Islet of Langerhans (tissue), 1 donor: Measurements from ENCODE around the gene RELB.

Experiments
- FAIRE-seq: peaks from one replicate; lab custom pipeline; 2011; peaks lifted over from hg19 to GRCh38; lab: Jason Lieb, UNC

Gene RELB

GRCh38 chr19:45061965-45062364 lies 60.7 kb downstream of the RELB start:
- no peak for FAIRE-seq

- no peak for FAIRE-seq
These were observed 62.9 kb downstream of the RELB start for GRCh38 chr19:45063851-45064801.

- no peak for FAIRE-seq
These were observed 65.8 kb downstream of the RELB start for GRCh38 chr19:45066921-45067661.

DNA sequence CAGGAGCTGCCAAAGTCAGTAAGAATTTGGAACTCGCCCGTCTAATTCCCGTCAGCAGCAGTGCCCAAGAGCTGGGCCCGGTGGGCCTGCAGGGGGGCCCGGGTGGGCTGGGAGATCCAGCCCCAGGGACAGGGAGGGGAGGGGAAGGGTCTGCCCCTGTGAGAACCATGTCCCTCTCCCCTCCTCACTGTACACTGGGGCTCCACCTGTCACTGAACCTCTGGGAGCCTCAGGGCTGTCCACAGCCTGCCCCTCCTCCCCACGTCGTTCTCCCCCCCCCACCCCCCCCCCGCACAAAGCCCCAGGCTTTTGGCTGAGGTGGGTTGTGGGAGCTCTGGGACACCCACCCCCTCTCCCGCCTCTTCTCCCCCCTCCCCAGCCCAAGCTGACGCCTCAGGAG lies 66.8 kb downstream of the RELB start:
- no peak for FAIRE-seq

DNA sequence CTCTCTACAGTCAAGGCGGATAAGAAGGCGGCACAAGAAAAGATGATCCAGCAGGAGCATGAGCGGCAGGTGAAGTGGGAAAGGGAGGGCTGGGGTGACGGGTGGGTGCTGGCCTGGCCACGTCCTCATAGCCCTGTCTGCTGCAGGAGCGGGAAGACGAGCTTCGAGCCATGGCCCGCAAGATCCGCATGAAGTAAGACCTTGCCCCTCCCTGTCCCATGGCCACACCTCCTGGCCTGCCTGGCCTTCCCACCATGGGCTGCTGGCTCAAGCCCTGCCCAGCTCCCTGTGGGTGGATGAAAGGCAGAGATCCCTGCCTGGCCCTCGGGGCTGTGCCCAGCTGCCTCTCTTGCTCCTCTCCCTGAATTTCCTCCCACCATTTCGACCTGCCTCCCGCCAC lies 67.8 kb downstream of the RELB start:
- no peak for FAIRE-seq

- FAIRE-seq = no peak
These were observed 69.0 kb downstream of the RELB start for GRCh38 chr19:45070214-45070613.

- FAIRE-seq = no peak
These were observed 69.7 kb downstream of the RELB start for GRCh38 chr19:45070861-45071544.

- no peak for FAIRE-seq
These were observed 70.3 kb downstream of the RELB start for GRCh38 chr19:45071545-45071938.

DNA sequence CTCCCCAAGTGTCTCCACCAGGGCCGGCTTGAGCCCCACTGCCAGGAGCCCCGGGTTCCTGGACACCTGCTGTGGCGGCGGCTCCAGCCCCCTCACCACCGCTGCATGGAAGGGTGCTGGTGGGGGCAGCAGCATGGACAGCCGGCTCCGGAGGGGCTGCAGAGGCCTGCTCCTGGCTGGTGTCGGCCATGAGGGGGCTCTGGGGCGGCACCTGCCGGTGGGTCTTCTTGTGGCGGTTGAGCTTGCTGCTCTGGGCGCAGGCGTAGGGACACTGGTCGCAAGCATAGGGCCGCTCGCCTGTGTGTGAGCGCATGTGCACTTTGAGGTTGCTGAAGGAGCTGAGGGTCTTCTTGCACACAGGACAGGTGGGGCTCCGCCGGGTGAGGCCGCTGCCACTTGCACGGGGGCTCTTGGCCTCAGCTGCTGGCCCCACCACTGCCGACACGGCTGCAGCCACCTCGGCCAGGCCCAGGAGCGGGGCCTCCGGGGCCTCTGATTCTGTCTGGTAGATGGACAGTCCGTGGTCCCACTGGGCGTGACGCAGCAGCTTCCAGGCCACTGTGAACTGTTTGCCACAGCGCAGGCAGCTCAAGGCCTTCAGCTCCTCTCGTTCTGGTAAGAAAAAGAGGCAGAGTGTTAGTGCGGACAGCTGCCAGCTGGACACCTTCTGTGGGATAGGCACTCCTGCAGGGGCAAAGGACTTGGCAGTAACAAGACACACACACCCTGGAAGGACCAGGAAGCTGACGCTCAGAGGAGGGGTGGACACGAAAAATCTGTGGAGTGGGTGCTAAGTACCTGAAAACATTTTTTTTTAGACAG lies 70.9 kb downstream of the RELB start:
- FAIRE-seq = no peak

DNA sequence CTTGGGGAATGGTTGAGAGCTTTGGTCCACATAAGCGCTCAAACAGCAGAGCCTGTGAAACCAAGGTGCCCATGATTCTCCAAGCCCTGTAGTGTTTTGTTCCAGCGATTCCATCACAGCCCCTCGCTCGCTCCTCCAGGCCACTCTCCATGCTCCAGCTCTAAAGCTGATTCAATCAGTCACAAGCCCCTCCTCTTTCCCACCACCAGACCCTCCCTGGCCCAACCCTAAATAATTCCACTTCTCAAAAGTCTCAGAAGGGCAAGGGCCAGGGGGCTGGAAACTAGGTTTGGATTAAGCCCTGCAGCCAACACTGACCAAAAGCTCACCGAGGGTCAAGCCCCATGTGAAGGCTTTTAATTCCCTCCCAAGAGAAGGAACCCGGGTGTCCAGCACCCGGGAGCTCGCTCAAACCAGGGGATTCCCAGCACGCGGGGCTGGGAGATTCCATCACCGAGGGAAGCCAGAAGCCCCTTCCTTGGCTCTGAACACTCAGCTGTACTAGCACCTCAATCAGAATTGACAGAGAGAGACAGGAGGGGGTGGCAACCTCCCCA lies 73.6 kb downstream of the RELB start:
- FAIRE-seq = no peak

GRCh38 chr19:45075301-45076028 lies 74.2 kb downstream of the RELB start:
- FAIRE-seq = no peak

- FAIRE-seq = no peak
These were observed 75.0 kb downstream of the RELB start, which contains the start of gene ZNF296 for GRCh38 chr19:45076029-45076850. Gene ZNF296 (minus strand): TSS chr19:45076478. CDS start chr19:45076373, 105 bp downstream.

- FAIRE-seq = no peak
These were observed 75.8 kb downstream of the RELB start for GRCh38 chr19:45076851-45077730.

DNA sequence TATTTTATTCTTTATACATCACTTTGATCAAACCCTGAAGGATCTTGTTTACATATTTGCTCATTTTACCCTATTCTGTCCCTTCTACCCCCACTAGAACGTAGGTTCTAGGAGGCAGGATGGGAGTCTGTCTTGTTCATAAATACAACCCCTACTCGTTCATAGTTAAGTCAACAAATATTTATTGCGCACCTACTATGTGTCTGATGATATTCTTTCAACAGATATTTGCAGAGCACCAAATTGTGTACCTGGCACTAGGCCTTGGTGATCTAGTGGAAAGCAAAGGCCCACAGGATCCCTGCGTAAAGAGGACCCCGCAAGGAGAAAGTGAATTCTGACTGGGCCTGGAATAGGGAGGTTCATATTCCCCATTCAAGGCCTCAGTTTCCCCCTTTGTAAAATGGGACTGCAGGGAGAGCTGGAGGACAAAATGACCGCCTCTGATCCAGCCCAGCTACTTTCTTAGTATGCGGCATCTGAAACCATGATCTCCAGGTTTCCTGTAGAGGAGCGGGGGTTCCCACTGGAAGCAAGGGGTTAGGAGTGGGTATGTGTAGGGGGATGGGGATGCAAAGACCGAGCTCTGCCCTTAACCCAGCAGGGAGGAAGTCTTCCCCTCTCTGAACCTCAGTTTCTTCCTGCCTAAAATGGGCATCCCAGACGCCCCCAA lies 77.3 kb downstream of the RELB start:
- FAIRE-seq = no peak

GRCh38 chr19:45079063-45079910 lies 78.0 kb downstream of the RELB start, which contains the start of gene GEMIN7:
Gene GEMIN7 (plus strand): TSS chr19:45079260. CDS start chr19:45090115, 10,855 bp downstream.
- FAIRE-seq = no peak

DNA sequence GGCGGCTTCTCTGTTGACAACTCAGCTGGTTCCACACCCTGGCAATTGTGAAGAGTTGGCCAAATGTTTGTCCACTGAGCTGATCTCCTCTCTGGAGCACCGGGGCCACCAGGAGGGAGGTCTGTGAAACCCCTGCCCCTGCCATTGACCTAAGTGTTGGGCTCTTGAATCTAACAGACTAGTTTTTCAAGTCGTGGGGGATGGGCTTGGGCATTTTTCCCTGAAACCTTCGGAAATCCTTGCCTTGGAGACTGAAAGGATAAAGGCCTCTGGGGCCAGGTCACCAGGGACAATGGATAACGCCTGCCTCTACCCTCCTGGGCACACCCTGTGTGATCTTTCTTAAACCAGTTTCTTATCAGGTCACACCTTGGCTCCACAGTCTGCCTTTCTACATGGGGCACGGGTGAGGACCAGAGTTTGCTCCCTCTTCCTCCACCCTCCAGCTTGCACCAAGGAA lies 78.7 kb downstream of the RELB start:
- no peak for FAIRE-seq

GRCh38 chr19:45082170-45082569 lies 80.9 kb downstream of the RELB start:
- no peak for FAIRE-seq
